ENCODE data around the gene DYNLT4. TPM values are rescaled to one million over a fixed set of nuclear protein-coding genes. Genes with fewer than 3 reads are reported as not detected.

DYNLT4 gene
- total RNA-seq, 4 donors from 2014 or later, result 1.1 TPM; not detected in 3

GRCh38 chr1:44785501-44786137 is 21.5 kb downstream of the DYNLT4 start:
- TF ChIP-seq, protein P1, sequence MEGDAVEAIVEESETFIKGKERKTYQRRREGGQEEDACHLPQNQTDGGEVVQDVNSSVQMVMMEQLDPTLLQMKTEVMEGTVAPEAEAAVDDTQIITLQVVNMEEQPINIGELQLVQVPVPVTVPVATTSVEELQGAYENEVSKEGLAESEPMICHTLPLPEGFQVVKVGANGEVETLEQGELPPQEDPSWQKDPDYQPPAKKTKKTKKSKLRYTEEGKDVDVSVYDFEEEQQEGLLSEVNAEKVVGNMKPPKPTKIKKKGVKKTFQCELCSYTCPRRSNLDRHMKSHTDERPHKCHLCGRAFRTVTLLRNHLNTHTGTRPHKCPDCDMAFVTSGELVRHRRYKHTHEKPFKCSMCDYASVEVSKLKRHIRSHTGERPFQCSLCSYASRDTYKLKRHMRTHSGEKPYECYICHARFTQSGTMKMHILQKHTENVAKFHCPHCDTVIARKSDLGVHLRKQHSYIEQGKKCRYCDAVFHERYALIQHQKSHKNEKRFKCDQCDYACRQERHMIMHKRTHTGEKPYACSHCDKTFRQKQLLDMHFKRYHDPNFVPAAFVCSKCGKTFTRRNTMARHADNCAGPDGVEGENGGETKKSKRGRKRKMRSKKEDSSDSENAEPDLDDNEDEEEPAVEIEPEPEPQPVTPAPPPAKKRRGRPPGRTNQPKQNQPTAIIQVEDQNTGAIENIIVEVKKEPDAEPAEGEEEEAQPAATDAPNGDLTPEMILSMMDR (IDR thresholded peaks at IDR 0.05; ENCODE audit: low read depth), result no peak

- TF ChIP-seq, protein P1 (IDR thresholded peaks at IDR 0.05; ENCODE audit: low read depth), result no peak
Measured at GRCh38 chr1:44785029-44785380, 22.1 kb downstream of the DYNLT4 start.

DNA sequence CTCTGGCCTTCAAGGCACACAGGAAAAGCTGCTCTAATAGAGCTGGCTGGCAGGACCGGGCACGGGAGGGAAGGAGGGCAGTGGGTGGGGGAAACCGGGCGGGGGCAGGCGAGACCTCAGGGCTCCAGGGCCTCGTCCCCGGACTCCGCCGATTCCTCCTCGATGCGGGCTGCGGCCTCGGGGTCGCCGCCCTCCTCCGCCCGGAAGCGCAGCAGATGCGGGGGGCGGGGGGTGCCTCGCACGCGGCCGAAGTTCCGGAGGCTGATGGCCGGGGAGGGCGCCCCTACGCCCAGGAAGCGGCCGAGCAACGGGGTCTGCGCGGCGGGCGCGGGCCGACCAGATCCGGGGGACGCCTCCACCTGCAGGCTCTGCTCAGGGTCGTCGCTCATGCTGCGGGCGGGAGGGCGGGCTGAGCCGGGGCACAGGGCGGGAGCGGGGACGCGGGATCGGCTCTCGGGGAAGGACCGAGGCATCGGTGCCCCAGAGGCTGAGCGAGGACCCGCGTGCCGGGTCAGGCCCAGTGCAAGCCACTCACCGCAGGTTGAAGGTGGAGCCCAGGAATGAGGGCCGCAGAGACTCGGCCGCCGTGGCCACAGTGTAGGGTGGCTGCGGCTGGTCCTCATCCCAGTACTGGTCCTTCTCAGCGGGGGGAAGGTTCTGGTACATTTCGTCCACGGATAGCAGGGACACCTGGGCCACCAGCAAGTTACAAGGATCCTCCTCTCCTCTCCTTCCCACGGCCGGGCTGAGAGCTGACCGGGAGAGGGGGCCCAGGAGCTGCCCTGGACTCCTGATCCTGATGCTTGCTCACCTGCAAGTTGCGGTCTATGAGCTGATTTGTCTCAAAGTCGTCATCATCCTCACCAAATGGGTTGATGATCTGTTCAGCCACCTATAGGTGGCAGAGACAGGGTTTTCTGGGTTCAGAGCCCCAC is 22.8 kb downstream of the DYNLT4 start:
- TF ChIP-seq, protein P1 (IDR thresholded peaks at IDR 0.05; ENCODE audit: low read depth), result no peak

DNA sequence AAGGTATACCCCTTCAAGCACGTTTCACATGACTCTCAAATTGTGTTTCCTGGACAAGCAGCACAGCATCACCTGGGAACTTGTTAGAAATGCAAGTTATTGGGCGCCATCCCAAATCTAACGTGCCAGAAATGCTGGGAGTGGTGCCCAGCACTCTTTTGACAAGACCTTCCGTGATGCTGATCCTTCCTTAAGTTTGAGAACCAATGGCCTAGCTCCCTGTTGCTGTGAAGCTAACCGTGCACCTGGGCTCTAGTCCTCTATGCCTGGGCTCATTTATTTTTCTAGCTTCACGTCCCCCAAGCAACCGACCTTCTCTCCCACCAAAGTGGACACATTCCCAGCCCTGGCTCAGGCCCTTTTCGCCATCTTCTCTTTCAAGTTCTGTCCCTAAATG is 23.5 kb downstream of the DYNLT4 start:
- TF ChIP-seq, protein P1 (IDR thresholded peaks at IDR 0.05; ENCODE audit: low read depth), result no peak

GRCh38 chr1:44780583-44781121 is 26.5 kb downstream of the DYNLT4 start:
- TF ChIP-seq, protein P1 (IDR thresholded peaks at IDR 0.05; ENCODE audit: low read depth), result no peak

DNA sequence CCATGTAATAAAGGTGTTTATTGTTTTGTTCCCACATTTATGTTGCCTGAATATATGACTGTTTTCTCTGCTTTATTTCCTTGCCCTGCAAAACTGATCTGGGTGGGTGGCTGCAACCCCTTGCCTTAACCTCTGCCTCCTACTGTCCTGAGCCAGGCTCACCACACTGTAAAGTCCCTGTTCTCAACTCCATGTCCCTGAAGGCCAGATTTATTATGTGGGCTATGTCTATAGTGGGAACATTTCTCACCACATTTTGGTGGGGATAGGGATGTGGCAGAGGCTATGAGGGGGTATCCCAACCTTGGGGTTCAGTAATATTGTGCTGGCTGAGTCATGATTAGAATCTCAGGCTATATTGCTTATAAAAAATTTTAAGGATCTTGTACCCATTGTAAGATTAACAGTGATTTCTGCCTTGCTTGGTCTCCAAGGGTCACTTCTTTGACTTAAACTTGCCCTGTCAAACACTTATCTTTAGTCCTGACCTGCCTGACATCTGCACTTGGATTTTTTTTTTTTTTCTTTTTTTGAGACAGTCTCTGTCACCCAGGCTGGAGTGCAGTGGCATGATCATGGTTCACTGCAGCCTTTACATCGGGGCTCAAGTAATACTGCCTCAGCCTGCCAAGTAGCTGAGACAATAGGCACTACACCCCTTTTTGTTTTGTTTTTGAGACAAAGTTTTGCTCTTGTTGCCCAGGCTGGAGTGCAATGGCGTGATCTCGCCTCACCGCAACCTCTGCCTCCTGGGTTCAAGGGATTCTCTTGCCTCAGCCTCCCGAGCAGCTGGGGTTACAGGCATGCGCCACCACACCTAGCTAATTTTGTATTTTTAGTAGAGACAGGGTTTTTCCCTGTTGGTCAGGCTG is 28.2 kb downstream of the DYNLT4 start:
- TF ChIP-seq, protein P1 (IDR thresholded peaks at IDR 0.05; ENCODE audit: low read depth), result no peak
